CD14-positive monocyte (primary cell): ENCODE measurements around the gene CASP8. TPM values are rescaled to one million over a fixed set of nuclear protein-coding genes. Genes with fewer than 3 reads are reported as not detected.

Experiments used
- DNase-seq, 3 donors: peaks; one replicate each; pipeline ENCODE4 v3.0.0-alpha.2; 2011 to 2022
- H2AFZ ChIP-seq: 2 replicates; pipeline ENCODE4 v1.6.0; 2012; ENCODE audit warnings: mild to moderate bottlenecking, low read depth, low read length, inconsistent platforms; ENCODE audit not compliant: insufficient read depth, poor library complexity, severe bottlenecking
- H3K27ac ChIP-seq, 2 donors: 1 replicate in 1 of 2; 2 replicates in 1 of 2; pipeline ENCODE4 v1.5.1; 2012 to 2013; ENCODE audit warnings: low read length in 2 of 2, control low read depth in 1 of 2, inconsistent platforms in 1 of 2, low read depth in 1 of 2, mild to moderate bottlenecking in 1 of 2
- H3K27me3 ChIP-seq, 2 donors: one replicate each; pipeline versions ENCODE4 v1.6.0 to v1.6.1; 2011 to 2013; ENCODE audit warnings: low read length in 2 of 2; ENCODE audit not compliant: control insufficient read depth in 2 of 2, insufficient read depth in 2 of 2
- H3K36me3 ChIP-seq, 2 donors: replicated peaks in 1 of 2; 1 replicate in 1 of 2; 2 replicates in 1 of 2; pipeline versions ENCODE4 v1.5.1 to v1.6.1; 2012 to 2013; ENCODE audit warnings: low read length in 2 of 2, control low read depth in 1 of 2, inconsistent platforms in 1 of 2, mild to moderate bottlenecking in 1 of 2; ENCODE audit not compliant: insufficient read depth in 2 of 2, control insufficient read depth in 1 of 2
- H3K4me1 ChIP-seq, 2 donors: 1 replicate in 1 of 2; 2 replicates in 1 of 2; pipeline versions ENCODE4 v1.5.1 to v1.6.1; 2012 to 2013; ENCODE audit warnings: low read length in 2 of 2, control low read depth in 1 of 2, inconsistent platforms in 1 of 2, mild to moderate bottlenecking in 1 of 2, moderate library complexity in 1 of 2; ENCODE audit not compliant: insufficient read depth in 2 of 2, control insufficient read depth in 1 of 2
- H3K4me2 ChIP-seq: replicated peaks from 2 replicates; pipeline ENCODE3; 2012; ENCODE audit warnings: low read length, moderate library complexity, mild to moderate bottlenecking; ENCODE audit not compliant: poor library complexity, severe bottlenecking; ENCODE audit errors: extremely low read depth
- H3K4me3 ChIP-seq, 3 experiments: fragments of 200-600 bp in 1 of 3; sonication (generic) in 1 of 3; replicated peaks in 1 of 3; 1 replicate in 2 of 3; 2 replicates in 1 of 3; pipeline ENCODE4 v1.5.1; 2011 to 2013; ENCODE audit warnings: low read length in 3 of 3, mild to moderate bottlenecking in 3 of 3, control low read depth in 2 of 3, low read depth in 2 of 3, inconsistent platforms in 1 of 3, moderate library complexity in 1 of 3
- H3K79me2 ChIP-seq: 2 replicates; pipeline ENCODE4 v1.6.0; 2012; ENCODE audit warnings: mild to moderate bottlenecking, control low read depth, inconsistent platforms, low read length, moderate library complexity; ENCODE audit not compliant: insufficient read depth
- H3K9ac ChIP-seq: 2 replicates; pipeline ENCODE4 v1.6.0; 2017; ENCODE audit warnings: low read length, mild to moderate bottlenecking; ENCODE audit not compliant: insufficient read depth, poor library complexity, severe bottlenecking
- H3K9me3 ChIP-seq, 2 donors: replicated peaks in 1 of 2; 1 replicate in 1 of 2; 2 replicates in 1 of 2; pipeline versions ENCODE4 v1.5.1 to v1.6.1; 2012 to 2013; ENCODE audit warnings: low read length in 2 of 2, control low read depth in 1 of 2; ENCODE audit not compliant: control insufficient read depth in 1 of 2, insufficient read depth in 1 of 2
- H4K20me1 ChIP-seq: 2 replicates; pipeline ENCODE4 v1.6.0; 2012; ENCODE audit warnings: mild to moderate bottlenecking, low read length, control low read depth, moderate library complexity; ENCODE audit not compliant: insufficient read depth
- H3K27ac Mint-ChIP-seq, 7 donors: one replicate each; pipeline ENCODE4 v1.8.0; 2020; ENCODE audit warnings: mild to moderate bottlenecking in 7 of 7, mixed read lengths in 7 of 7, moderate library complexity in 6 of 7, inconsistent platforms in 2 of 7
- H3K27me3 Mint-ChIP-seq, 3 donors: one replicate each; pipeline ENCODE4 v1.8.0; 2021 to 2022; ENCODE audit warnings: low read depth in 3 of 3, mild to moderate bottlenecking in 3 of 3, mixed read lengths in 3 of 3, moderate library complexity in 3 of 3, inconsistent platforms in 1 of 3
- H3K36me3 Mint-ChIP-seq, 2 donors: one replicate each; pipeline ENCODE4 v1.8.0; 2020; ENCODE audit warnings: mixed read lengths in 2 of 2, inconsistent platforms in 1 of 2, mild to moderate bottlenecking in 1 of 2
- H3K4me1 Mint-ChIP-seq: one replicate; pipeline ENCODE4 v1.8.0; 2020; ENCODE audit warnings: mild to moderate bottlenecking, mixed read lengths
- H3K4me3 Mint-ChIP-seq, 2 donors: one replicate each; pipeline ENCODE4 v1.8.0; 2020; ENCODE audit warnings: mild to moderate bottlenecking in 2 of 2, mixed read lengths in 2 of 2, moderate library complexity in 1 of 2
- H3K9me3 Mint-ChIP-seq, 7 donors: one replicate each; pipeline ENCODE4 v1.8.0; 2020 to 2022; ENCODE audit warnings: mixed read lengths in 7 of 7, mild to moderate bottlenecking in 6 of 7, moderate library complexity in 6 of 7, inconsistent platforms in 2 of 7
- WGBS: methylation state at CpG from one replicate; pipeline ENCODE4 v1.1.5; 2013; ENCODE audit warnings: missing lambda C conversion rate; ENCODE audit not compliant: insufficient coverage; 5-methylcytosine and 5-hydroxymethylcytosine counted together
- intact Hi-C, 2 donors: fragments of 100-400 bp; cut with micrococcal nuclease; formaldehyde crosslinking; loops; one replicate each; pipeline versions ENCODE4 v1.15.0 to v1.15.1; 2023
- polyA plus RNA-seq, 3 donors: library from polyadenylated mRNA; depleted of rRNA in 1 of 3; unstranded in 2 of 3; stranded (reverse) in 1 of 3; fragments of 300-500 nt in 2 of 3; fragments of >200 nt in 1 of 3; fragmentation: Illumina TruSeq in 2 of 3; gene quantifications; 1 replicate in 2 of 3; 2 replicates in 1 of 3; pipeline ENCODE4 v1.2.3, GENCODE V29; 2012 to 2021
- TF ChIP-seq, protein P1 (sequence below): fragments of 200-600 bp; IDR thresholded peaks from one replicate; pipeline ENCODE4 v1.8.0; 2022; ENCODE audit warnings: antibody characterized with exemption, mild to moderate bottlenecking

CASP8 gene
- polyA plus RNA-seq, 3 donors, result 40.0 to 123 (median 80.7) TPM

DNA sequence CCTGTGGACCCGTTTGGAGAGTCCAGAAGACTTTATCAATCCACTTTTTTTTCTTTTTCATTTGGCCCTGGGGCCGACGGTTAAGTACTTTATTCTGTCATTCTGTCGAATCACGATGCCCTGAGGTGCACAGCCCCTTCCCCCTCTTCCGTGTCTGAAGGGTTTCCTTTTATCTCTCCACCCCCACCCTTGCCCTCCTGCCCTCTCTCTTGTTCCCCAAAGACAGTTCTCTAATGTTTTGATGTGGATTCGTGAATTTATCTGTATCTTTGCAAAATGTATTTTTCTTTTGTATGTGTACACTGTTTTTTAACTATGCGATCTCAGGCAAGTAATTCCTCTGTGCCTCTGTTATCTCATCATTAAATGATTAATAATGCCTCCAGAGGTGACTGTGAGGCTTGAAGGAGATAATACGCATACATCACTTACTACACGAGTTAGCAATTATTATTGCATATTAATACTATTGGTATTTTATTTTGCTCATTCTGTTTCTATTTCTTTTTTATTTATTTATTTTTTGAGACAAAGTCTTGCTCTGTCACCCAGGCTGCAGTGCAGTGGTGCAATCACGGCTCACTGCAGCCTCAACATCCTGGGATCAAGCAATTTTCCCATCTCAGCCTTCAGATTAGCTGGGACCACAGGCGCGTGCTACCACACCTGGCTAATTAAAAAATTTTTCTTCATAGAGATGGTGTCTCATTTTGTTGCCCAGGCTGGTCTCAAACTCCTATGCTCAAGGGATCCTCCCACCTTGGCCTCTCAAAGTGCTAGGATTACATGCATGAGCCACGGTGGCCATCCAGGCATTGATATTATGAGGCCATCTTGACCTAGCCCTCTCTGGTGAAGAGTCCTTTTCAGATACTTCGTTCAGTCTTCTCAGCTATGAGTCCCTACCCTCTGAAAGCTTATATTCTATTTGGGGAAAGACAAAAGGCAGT is 1.4 kb upstream of the CASP8 start:
- peak overlapping the region; percentile 69 to 87 (median 76) for H3K4me3 ChIP-seq
- TF ChIP-seq, protein P1, sequence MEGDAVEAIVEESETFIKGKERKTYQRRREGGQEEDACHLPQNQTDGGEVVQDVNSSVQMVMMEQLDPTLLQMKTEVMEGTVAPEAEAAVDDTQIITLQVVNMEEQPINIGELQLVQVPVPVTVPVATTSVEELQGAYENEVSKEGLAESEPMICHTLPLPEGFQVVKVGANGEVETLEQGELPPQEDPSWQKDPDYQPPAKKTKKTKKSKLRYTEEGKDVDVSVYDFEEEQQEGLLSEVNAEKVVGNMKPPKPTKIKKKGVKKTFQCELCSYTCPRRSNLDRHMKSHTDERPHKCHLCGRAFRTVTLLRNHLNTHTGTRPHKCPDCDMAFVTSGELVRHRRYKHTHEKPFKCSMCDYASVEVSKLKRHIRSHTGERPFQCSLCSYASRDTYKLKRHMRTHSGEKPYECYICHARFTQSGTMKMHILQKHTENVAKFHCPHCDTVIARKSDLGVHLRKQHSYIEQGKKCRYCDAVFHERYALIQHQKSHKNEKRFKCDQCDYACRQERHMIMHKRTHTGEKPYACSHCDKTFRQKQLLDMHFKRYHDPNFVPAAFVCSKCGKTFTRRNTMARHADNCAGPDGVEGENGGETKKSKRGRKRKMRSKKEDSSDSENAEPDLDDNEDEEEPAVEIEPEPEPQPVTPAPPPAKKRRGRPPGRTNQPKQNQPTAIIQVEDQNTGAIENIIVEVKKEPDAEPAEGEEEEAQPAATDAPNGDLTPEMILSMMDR, result no peak
- H3K36me3 Mint-ChIP-seq, result peaks cover 3% of the 10 kb centered on the region in 2 donors
- no peaks in the 10 kb centered on the region for H3K36me3 ChIP-seq
- whole genome bisulfite sequencing, result 0% methylated on average over 4 of the region's 15 CpGs
- H3K79me2 ChIP-seq, result peaks cover 76% of the 10 kb centered on the region
- H2AFZ ChIP-seq, result peak overlapping the region; percentile 25
- peaks cover 61 to 85% of the 10 kb centered on the region in 2 donors for H3K4me1 ChIP-seq
- intact Hi-C loops, result no loop called here
- no peaks in the 10 kb centered on the region for H3K27me3 Mint-ChIP-seq
- no peaks in the 10 kb centered on the region for H3K9me3 Mint-ChIP-seq
- peaks cover 16% of the 10 kb centered on the region for H4K20me1 ChIP-seq
- H3K27me3 ChIP-seq, result no peaks in the 10 kb centered on the region
- peak overlapping the region; percentile 98 to 100 (median 99) for H3K27ac Mint-ChIP-seq
- peak overlapping the region; percentile 97 to 99 for H3K4me3 Mint-ChIP-seq
- H3K9me3 ChIP-seq, result no peaks in the 10 kb centered on the region
- H3K4me1 Mint-ChIP-seq, result peaks cover 65% of the 10 kb centered on the region
- H3K9ac ChIP-seq, result peak overlapping the region; percentile 80
- DNase-seq, result peak; percentile 34 to 50 (median 40)
- H3K4me2 ChIP-seq, result peak overlapping the region; percentile 96
- H3K27ac ChIP-seq, result peak overlapping the region; percentile 95 to 97

DNA sequence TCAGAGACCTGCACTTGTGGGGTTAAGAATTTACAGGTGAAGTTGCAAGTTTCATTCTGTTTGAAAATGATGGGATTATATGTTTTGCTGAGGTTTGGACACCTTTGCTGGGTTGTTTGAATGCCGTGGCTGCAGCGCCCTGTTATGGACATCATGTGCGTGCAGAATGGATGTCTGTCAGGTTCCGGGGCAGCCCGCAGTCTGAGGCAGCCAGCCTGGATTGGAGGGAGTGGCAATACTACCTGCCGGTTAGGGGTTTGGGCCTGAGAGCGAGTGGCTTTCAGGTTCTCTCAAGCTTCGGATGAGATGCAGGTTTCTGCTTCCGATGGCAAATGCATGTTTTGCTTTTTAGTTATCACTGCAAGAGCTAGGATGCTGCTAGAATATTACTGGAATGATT is 1.1 kb downstream of the CASP8 start:
- intact Hi-C loops, result no loop called here
- Histone ChIP-seq H3K4me3 (peak overlapping the region; percentile 48 to 87 (median 82)), H3K27ac (peak overlapping the region; percentile 78 to 97), H3K4me1 (peaks cover 59 to 81% of the 10 kb centered on the region in 2 donors), H3K79me2 (peaks cover 84% of the 10 kb centered on the region), H4K20me1 (peaks cover 41% of the 10 kb centered on the region), H2AFZ (no peak overlapping the region), H3K9ac (peak overlapping the region; percentile 67), H3K9me3 (no peaks in the 10 kb centered on the region), H3K27me3 (no peaks in the 10 kb centered on the region), H3K36me3 (peaks cover 3 to 12% of the 10 kb centered on the region in 2 donors), H3K4me2 (peak overlapping the region; percentile 96)
- Mint-ChIP-seq H3K27me3 (peaks cover 0 to 1% (median 0%) of the 10 kb centered on the region in 3 donors), H3K36me3 (peaks cover 10 to 19% of the 10 kb centered on the region in 2 donors), H3K27ac (peak overlapping the region; percentile 93 to 100 (median 98)), H3K4me1 (peaks cover 80% of the 10 kb centered on the region), H3K4me3 (peak overlapping the region; percentile 88 to 100), H3K9me3 (peaks cover 0 to 2% (median 0%) of the 10 kb centered on the region in 7 donors)
- peak in 1 of 3 donors; percentile 18 for DNase-seq
- 14% methylated on average over 8 of the region's 9 CpGs for WGBS
- TF ChIP-seq, protein P1, result no peak
